Measurements from ENCODE around the gene TRIM38.
"Not testable (repeated sequence)": the region's sequence is repeated elsewhere in the genome, so short reads cannot be mapped to it uniquely, and the experiment has no call there.

TRIM38 gene

GRCh38 chr6:26009817-26010216 lies 47.2 kb downstream of the TRIM38 start:
- H3K36me3 ChIP-seq (ENCODE audit: insufficient read depth, insufficient read length, low read length) = no peaks in the 10 kb centered on the region
- no peaks in the 10 kb centered on the region for H3K4me1 ChIP-seq (ENCODE audit: insufficient read depth, insufficient read length)
- no peak for DNase-seq (ENCODE audit: low read depth, low spot score)
- H3K4me3 ChIP-seq (ENCODE audit: insufficient read length, low read depth) = no peak overlapping the region
- no peak overlapping the region for H3K9ac ChIP-seq (ENCODE audit: insufficient read length, low read depth)
- H3K27me3 ChIP-seq (ENCODE audit: insufficient read depth, insufficient read length) = no peaks in the 10 kb centered on the region
- TF ChIP-seq YY1 (IDR thresholded peaks at IDR 0.05; ENCODE audit: insufficient read depth, insufficient read length) (no peak), ZNF274 (IDR thresholded peaks at IDR 0.05; ENCODE audit: low read depth, low read length) (no peak), SUZ12 (IDR thresholded peaks at IDR 0.05; ENCODE audit: extremely low read depth, insufficient read depth, insufficient read length) (no peak)
- no peaks in the 10 kb centered on the region for H3K9me3 ChIP-seq (ENCODE audit: insufficient read depth, low read length)

- no peak for TF ChIP-seq YY1 (IDR thresholded peaks at IDR 0.05; ENCODE audit: insufficient read depth, insufficient read length)
- TF ChIP-seq SUZ12 (IDR thresholded peaks at IDR 0.05; ENCODE audit: extremely low read depth, insufficient read depth, insufficient read length) = no peak
- TF ChIP-seq ZNF274 (IDR thresholded peaks at IDR 0.05; ENCODE audit: low read depth, low read length) = no peak
- Histone ChIP-seq H3K4me1 (ENCODE audit: insufficient read depth, insufficient read length) (no peaks in the 10 kb centered on the region), H3K9me3 (ENCODE audit: insufficient read depth, low read length) (0 out of 2 replicates have a peak, but pooled peaks cover 5% of the 10 kb centered on the region), H3K4me3 (ENCODE audit: insufficient read length, low read depth) (no peak overlapping the region), H3K9ac (ENCODE audit: insufficient read length, low read depth) (no peak overlapping the region), H3K36me3 (ENCODE audit: insufficient read depth, insufficient read length, low read length) (no peaks in the 10 kb centered on the region), H3K27me3 (ENCODE audit: insufficient read depth, insufficient read length) (no peaks in the 10 kb centered on the region)
- no peak for DNase-seq (ENCODE audit: low read depth, low spot score)
These were observed 49.5 kb downstream of the TRIM38 start for GRCh38 chr6:26012061-26012460.

GRCh38 chr6:26014386-26014785 lies 51.8 kb downstream of the TRIM38 start:
- H3K36me3 ChIP-seq (ENCODE audit: insufficient read depth, insufficient read length, low read length); H3K4me1 ChIP-seq (ENCODE audit: insufficient read depth, insufficient read length); DNase-seq (ENCODE audit: low read depth, low spot score); H3K27me3 ChIP-seq (ENCODE audit: insufficient read depth, insufficient read length); H3K4me3 ChIP-seq (ENCODE audit: insufficient read length, low read depth); H3K9ac ChIP-seq (ENCODE audit: insufficient read length, low read depth): not testable (repeated sequence)
- peaks cover 26% of the 10 kb centered on the region for H3K9me3 ChIP-seq (ENCODE audit: insufficient read depth, low read length)

DNA sequence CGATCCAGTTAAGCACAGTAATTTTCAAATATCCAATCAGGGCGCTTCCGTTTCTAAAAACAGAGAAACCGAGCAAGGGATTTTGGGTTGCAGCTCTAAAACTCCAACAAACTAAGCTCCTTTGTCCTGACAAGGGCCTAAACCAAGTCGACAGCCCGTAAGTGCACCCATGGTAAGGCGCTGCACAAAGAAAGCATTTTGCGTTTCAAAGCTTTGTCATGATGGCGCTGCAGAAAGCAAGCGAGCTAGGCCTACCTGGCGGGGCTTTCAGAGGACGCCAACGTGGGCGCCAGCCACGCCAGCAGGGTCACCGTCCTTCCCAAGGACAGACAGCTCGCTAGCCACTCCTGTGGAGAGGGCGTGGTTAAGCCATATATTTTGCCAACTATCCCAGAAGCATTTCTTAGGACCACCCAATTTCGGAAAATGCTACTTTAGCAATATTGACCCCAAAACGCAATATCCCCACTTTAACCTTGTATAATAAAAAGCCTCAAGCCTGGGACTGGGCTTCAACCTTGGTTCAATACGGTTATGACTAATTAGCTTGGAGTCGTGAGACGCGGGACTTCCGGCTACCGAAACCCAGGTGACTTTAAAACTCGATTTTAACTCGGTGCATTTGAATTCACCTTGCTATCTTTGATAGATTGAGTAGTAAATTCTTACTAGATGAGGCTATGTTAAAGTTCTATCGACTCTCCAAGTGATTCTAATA lies 53.8 kb downstream of the TRIM38 start:
- H3K27me3 ChIP-seq (ENCODE audit: insufficient read depth, insufficient read length) = no peaks in the 10 kb centered on the region
- no peak for DNase-seq (ENCODE audit: low read depth, low spot score)
- no peaks in the 10 kb centered on the region for H3K36me3 ChIP-seq (ENCODE audit: insufficient read depth, insufficient read length, low read length)
- no peak overlapping the region for H3K4me3 ChIP-seq (ENCODE audit: insufficient read length, low read depth)
- no peak for TF ChIP-seq ZNF274 (IDR thresholded peaks at IDR 0.05; ENCODE audit: low read depth, low read length)
- TF ChIP-seq YY1 (IDR thresholded peaks at IDR 0.05; ENCODE audit: insufficient read depth, insufficient read length) = no peak
- no peak for TF ChIP-seq SUZ12 (IDR thresholded peaks at IDR 0.05; ENCODE audit: extremely low read depth, insufficient read depth, insufficient read length)
- no peak overlapping the region for H3K9ac ChIP-seq (ENCODE audit: insufficient read length, low read depth)
- H3K4me1 ChIP-seq (ENCODE audit: insufficient read depth, insufficient read length) = peaks cover 2% of the 10 kb centered on the region
- peaks cover 31% of the 10 kb centered on the region for H3K9me3 ChIP-seq (ENCODE audit: insufficient read depth, low read length)

DNA sequence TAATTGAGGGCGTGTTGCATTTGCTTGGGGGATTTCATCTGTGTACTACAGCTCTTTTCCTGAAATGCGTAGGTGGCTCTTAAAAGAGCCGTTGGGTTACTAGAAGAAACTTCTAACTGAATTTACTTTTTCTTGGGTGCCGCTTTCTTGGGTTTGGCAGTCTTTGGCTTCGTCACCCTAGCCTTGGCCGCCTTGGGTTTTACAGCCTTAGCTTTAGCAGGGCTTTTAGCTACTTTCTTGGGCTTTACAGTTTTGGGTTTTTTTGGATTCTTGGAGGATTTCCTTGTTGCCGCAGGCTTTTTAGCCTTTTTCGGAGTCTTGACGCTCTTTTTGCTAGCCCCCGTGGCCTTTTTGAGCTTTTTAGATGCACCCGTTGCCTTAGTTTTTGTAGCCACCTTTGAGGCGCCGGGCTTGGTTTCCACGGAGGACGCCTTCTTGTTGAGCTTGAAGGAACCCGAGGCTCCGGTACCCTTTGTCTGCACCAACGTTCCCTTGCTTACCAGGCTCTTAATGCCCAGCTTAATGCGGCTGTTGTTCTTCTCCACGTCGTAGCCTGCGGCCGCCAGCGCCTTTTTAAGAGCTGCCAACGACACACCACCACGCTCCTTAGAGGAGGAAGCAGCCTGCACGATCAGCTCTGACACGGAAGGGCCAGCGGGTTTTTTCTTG lies 54.5 kb downstream of the TRIM38 start:
- Histone ChIP-seq H3K9me3 (ENCODE audit: insufficient read depth, low read length) (peaks cover 31% of the 10 kb centered on the region), H3K27me3 (ENCODE audit: insufficient read depth, insufficient read length) (no peaks in the 10 kb centered on the region), H3K4me3 (ENCODE audit: insufficient read length, low read depth) (no peak overlapping the region), H3K4me1 (ENCODE audit: insufficient read depth, insufficient read length) (peaks cover 2% of the 10 kb centered on the region), H3K36me3 (ENCODE audit: insufficient read depth, insufficient read length, low read length) (no peaks in the 10 kb centered on the region), H3K9ac (ENCODE audit: insufficient read length, low read depth) (no peak overlapping the region)
- DNase-seq (ENCODE audit: low read depth, low spot score) = no peak
- TF ChIP-seq ZNF274 (IDR thresholded peaks at IDR 0.05; ENCODE audit: low read depth, low read length) (no peak), SUZ12 (IDR thresholded peaks at IDR 0.05; ENCODE audit: extremely low read depth, insufficient read depth, insufficient read length) (no peak), YY1 (IDR thresholded peaks at IDR 0.05; ENCODE audit: insufficient read depth, insufficient read length) (no peak)

DNA sequence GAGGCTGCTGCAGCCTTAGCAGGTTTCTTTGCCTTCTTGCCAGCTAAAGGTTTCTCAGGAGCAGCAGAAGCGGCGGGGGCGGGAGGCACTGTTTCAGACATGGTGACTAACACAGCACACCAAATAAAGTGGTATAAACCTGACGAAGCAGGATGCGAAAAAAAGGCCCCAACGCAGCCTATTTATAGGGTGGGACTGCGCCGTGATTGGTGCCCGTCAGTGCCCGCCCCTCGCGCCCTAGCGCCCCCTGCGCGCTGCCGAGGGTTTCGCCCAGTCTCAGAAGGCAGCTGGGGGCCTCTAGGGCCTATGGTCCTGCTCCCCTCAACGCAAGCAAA lies 55.0 kb downstream of the TRIM38 start:
- TF ChIP-seq SUZ12 (IDR thresholded peaks at IDR 0.05; ENCODE audit: extremely low read depth, insufficient read depth, insufficient read length) (no peak), ZNF274 (IDR thresholded peaks at IDR 0.05; ENCODE audit: low read depth, low read length) (no peak)
- no peak for DNase-seq (ENCODE audit: low read depth, low spot score)
- Histone ChIP-seq H3K36me3 (ENCODE audit: insufficient read depth, insufficient read length, low read length) (no peaks in the 10 kb centered on the region), H3K9ac (ENCODE audit: insufficient read length, low read depth) (no peak overlapping the region), H3K4me1 (ENCODE audit: insufficient read depth, insufficient read length) (peaks cover 2% of the 10 kb centered on the region), H3K27me3 (ENCODE audit: insufficient read depth, insufficient read length) (no peaks in the 10 kb centered on the region), H3K4me3 (ENCODE audit: insufficient read length, low read depth) (no peak overlapping the region), H3K9me3 (ENCODE audit: insufficient read depth, low read length) (peaks cover 31% of the 10 kb centered on the region)

GRCh38 chr6:26019261-26019830 lies 56.7 kb downstream of the TRIM38 start:
- TF ChIP-seq ZNF274 (IDR thresholded peaks at IDR 0.05; ENCODE audit: low read depth, low read length) (no peak), YY1 (IDR thresholded peaks at IDR 0.05; ENCODE audit: insufficient read depth, insufficient read length) (no peak), SUZ12 (IDR thresholded peaks at IDR 0.05; ENCODE audit: extremely low read depth, insufficient read depth, insufficient read length) (no peak)
- H3K36me3 ChIP-seq (ENCODE audit: insufficient read depth, insufficient read length, low read length) = no peaks in the 10 kb centered on the region
- no peak overlapping the region for H3K9ac ChIP-seq (ENCODE audit: insufficient read length, low read depth)
- H3K27me3 ChIP-seq (ENCODE audit: insufficient read depth, insufficient read length) = no peaks in the 10 kb centered on the region
- no peak overlapping the region for H3K4me3 ChIP-seq (ENCODE audit: insufficient read length, low read depth)
- H3K4me1 ChIP-seq (ENCODE audit: insufficient read depth, insufficient read length) = peaks cover 5% of the 10 kb centered on the region
- DNase-seq (ENCODE audit: low read depth, low spot score) = no peak
- H3K9me3 ChIP-seq (ENCODE audit: insufficient read depth, low read length) = peaks cover 31% of the 10 kb centered on the region
